Cardiac muscle cell (in vitro differentiated cells and primary cell): ENCODE data around the gene ORC5. TPM values are rescaled to one million over a fixed set of nuclear protein-coding genes. Genes with fewer than 3 reads are reported as not detected.
A peak's percentile ranks its signal among the peaks of the same experiment; 100 is the strongest.

ENCODE experiments used
- DNase-seq, 2 donors: peaks; one replicate each; pipeline versions ENCODE4 v3.0.0 to v3.0.0-alpha.2; 2010 to 2017; ENCODE audit warnings: low read depth in 1 of 2, low spot score in 1 of 2
- H3K27ac ChIP-seq: fragments of 200-600 bp; sonication (generic); 2 replicates; pipeline ENCODE4 v1.5.1; 2016
- H3K27me3 ChIP-seq: fragments of 200-600 bp; sonication (generic); 2 replicates; pipeline ENCODE4 v1.6.0; 2016; ENCODE audit warnings: control low read depth
- H3K36me3 ChIP-seq: fragments of 200-600 bp; sonication (generic); 2 replicates; pipeline ENCODE4 v1.5.1; 2016; ENCODE audit warnings: control low read depth
- H3K4me1 ChIP-seq: fragments of 200-600 bp; sonication (generic); 2 replicates; pipeline ENCODE4 v1.8.1; 2017; ENCODE audit warnings: low read depth, mild to moderate bottlenecking, mixed run types
- H3K4me3 ChIP-seq: fragments of 200-600 bp; sonication (generic); 2 replicates; pipeline ENCODE4 v1.5.1; 2016; ENCODE audit warnings: mild to moderate bottlenecking
- H3K9me3 ChIP-seq: fragments of 200-600 bp; sonication (generic); 2 replicates; pipeline ENCODE4 v1.5.1; 2017; ENCODE audit warnings: low read depth, mild to moderate bottlenecking, control low read depth
- polyA plus RNA-seq: library from polyadenylated mRNA; unstranded; fragments of >200 nt; fragmentation: Nextera tagmentation; extraction: Ambion mirVana; gene quantifications from 2 replicates; pipeline ENCODE4 v1.2.1, GENCODE V29; 2016
- total RNA-seq: library from RNA; depleted of rRNA; stranded (reverse); fragments of >200 nt; gene quantifications from 2 replicates; pipeline ENCODE4 v1.2.3, GENCODE V29; 2016
- TF ChIP-seq, protein P1 (sequence below): IDR thresholded peaks from 2 replicates; pipeline ENCODE4 v1.5.1; 2012; ENCODE audit warnings: low read depth, mild to moderate bottlenecking, low read length

The ORC5 gene
- total and polyA plus RNA-seq, 2 experiments from 2014 or later, result 20.4 to 66.5 TPM

DNA sequence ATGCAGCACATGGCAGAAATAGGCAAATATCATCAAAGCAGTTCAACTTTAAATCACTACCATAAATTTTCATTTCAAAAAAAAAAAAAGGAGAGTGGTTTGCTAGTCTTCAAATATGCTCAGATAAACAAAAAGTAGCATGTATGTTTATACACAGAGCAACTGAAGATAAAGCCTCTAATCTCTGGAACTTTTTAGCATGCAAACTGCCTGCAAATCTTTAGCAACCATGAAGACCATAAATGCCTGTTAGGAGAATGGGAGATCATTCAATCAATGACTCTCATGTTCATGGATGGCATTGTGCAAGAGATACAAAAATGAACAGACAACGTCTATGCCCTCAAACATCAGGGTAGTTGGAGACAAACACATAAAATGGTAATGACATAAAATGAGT, 57.3 kb downstream of the ORC5 start:
- H3K36me3 ChIP-seq, result no peaks in the 10 kb centered on the region
- no peaks in the 10 kb centered on the region for H3K9me3 ChIP-seq
- TF ChIP-seq, protein P1, sequence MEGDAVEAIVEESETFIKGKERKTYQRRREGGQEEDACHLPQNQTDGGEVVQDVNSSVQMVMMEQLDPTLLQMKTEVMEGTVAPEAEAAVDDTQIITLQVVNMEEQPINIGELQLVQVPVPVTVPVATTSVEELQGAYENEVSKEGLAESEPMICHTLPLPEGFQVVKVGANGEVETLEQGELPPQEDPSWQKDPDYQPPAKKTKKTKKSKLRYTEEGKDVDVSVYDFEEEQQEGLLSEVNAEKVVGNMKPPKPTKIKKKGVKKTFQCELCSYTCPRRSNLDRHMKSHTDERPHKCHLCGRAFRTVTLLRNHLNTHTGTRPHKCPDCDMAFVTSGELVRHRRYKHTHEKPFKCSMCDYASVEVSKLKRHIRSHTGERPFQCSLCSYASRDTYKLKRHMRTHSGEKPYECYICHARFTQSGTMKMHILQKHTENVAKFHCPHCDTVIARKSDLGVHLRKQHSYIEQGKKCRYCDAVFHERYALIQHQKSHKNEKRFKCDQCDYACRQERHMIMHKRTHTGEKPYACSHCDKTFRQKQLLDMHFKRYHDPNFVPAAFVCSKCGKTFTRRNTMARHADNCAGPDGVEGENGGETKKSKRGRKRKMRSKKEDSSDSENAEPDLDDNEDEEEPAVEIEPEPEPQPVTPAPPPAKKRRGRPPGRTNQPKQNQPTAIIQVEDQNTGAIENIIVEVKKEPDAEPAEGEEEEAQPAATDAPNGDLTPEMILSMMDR, result no peak
- H3K4me3 ChIP-seq, result no peak overlapping the region
- H3K27ac ChIP-seq, result no peak overlapping the region
- H3K27me3 ChIP-seq, result no peaks in the 10 kb centered on the region
- no peaks in the 10 kb centered on the region for H3K4me1 ChIP-seq
- DNase-seq, result no peak

DNA sequence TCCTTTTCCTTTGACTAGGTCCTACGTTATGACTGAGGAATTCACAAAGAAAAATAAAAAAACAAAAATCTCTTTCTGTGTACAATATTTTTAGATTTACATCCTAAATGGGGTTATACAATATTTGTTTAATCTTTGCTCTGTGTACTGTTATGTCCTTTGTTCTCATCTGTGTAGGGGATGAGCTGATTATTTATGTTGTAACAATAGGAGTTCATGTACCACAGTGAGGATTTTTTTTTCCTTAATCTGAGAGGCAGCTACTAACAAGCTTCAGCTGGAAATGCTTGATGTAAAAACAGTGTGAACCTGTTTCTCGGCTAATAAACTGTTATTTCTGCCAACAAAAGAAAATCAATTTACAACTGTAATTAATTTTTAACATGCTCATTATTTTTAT, 58.0 kb downstream of the ORC5 start:
- Histone ChIP-seq H3K27ac (no peak overlapping the region), H3K9me3 (no peaks in the 10 kb centered on the region), H3K36me3 (no peaks in the 10 kb centered on the region), H3K4me3 (no peak overlapping the region), H3K4me1 (no peaks in the 10 kb centered on the region), H3K27me3 (no peaks in the 10 kb centered on the region)
- no peak for DNase-seq
- TF ChIP-seq, protein P1, result no peak

DNA sequence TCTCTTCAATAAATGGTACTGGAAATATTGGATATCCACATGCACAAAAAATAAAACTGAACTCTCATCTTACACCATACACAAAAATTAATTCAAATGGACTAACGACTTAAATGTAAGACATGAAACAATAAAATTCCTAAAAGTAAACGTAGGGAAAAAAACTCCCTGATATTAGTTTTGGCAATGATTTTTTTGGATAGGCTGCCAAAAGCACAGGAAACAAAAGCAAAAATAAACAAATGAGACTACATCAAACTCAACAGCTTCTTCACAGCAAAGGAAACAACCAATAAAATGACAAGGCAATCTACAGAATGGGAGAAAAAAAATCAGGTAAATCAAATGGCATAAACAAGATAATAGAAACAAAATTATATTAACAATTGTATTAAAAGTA, 65.7 kb downstream of the ORC5 start:
- Histone ChIP-seq H3K9me3 (no peaks in the 10 kb centered on the region), H3K4me3 (no peak overlapping the region), H3K36me3 (no peaks in the 10 kb centered on the region), H3K27ac (no peak overlapping the region), H3K27me3 (no peaks in the 10 kb centered on the region), H3K4me1 (no peaks in the 10 kb centered on the region)
- DNase-seq, result peak in 1 of 2 donors; percentile 9
- TF ChIP-seq, protein P1, result no peak

DNA sequence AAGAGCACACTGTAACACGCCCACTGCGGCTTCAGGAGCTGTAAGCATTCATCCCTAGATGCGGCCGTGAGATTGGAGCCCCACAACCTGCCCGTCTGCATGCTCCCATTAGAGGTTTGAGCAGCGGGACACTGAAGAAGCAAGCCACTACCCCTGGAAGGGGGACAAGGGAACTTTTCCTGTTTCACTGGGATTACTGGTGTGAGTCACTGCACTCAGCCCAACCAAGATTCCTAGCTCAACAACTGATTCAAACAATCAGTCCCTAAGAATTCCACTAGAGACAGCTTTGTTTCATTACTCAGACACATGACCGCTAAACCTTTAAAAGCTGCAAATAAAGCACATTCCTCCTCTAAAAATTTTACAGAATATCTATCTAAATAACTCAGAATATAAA, 69.8 kb downstream of the ORC5 start:
- Histone ChIP-seq H3K36me3 (no peaks in the 10 kb centered on the region), H3K9me3 (no peaks in the 10 kb centered on the region), H3K27ac (no peak overlapping the region), H3K27me3 (no peaks in the 10 kb centered on the region), H3K4me1 (peaks cover 9% of the 10 kb centered on the region), H3K4me3 (no peak overlapping the region)
- TF ChIP-seq, protein P1, result no peak
- peak in 1 of 2 donors; percentile 48 for DNase-seq

DNA sequence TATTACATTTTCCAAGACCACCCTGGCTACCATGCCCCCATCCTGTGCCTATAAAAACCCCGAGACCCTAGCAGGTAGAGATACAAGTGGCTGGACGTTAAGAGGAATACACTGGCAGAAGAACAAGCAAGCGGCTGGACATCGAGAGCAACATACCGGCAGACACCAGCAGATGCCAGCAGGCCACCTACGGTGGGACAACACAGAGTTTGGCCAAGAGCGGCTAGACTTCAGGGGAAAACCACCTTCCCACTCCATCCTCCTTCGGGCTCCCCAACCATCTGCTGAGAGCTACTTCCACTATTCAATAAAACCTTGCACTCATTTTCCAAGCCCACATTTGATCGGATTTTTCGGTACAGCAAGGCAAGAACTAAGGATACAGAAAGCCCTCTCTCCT, 70.3 kb downstream of the ORC5 start:
- Histone ChIP-seq H3K4me3 (no peak overlapping the region), H3K4me1 (peaks cover 10% of the 10 kb centered on the region), H3K27me3 (no peaks in the 10 kb centered on the region), H3K36me3 (no peaks in the 10 kb centered on the region), H3K9me3 (no peaks in the 10 kb centered on the region), H3K27ac (no peak overlapping the region)
- no peak for DNase-seq
- TF ChIP-seq, protein P1, result no peak

DNA sequence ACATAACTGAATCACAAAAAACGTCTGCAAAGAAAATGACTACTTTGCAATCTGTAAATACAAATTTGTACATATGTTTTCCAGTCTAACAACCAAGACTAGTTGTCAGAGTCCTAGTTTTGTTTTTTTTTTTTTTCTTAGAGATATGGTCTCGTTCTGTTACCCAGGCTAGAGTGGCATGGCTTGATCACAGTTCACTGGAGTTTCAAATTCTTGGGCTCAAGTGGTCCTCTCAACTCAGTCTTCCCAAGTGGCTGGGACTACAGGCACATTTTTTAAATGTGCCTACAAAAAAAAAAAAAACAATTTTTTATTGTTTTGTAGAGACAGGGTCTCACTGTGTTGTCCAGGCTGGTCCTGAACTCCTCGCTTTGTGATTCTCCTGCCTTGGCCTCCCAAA, 70.8 kb downstream of the ORC5 start:
- Histone ChIP-seq H3K9me3 (no peaks in the 10 kb centered on the region), H3K27ac (no peak overlapping the region), H3K4me1 (peaks cover 10% of the 10 kb centered on the region), H3K4me3 (no peak overlapping the region), H3K27me3 (no peaks in the 10 kb centered on the region), H3K36me3 (no peaks in the 10 kb centered on the region)
- TF ChIP-seq, protein P1, result no peak
- peak in 1 of 2 donors; percentile 13 for DNase-seq
